GM15510 (cell line): ENCODE results near the gene PRM2.

Experiments used
- POLR2A ChIP-seq: IDR thresholded peaks from 3 replicates; pipeline ENCODE4 v1.6.1; 2011; ENCODE audit warnings: borderline replicate concordance; ENCODE audit not compliant: insufficient read length; ENCODE audit errors: extremely low read depth

PRM2 gene

GRCh38 chr16:11259655-11260595 is 16.4 kb downstream of the PRM2 start:
- TF ChIP-seq POLR2A = no peak

GRCh38 chr16:11258553-11259492 is 17.5 kb downstream of the PRM2 start:
- no peak for TF ChIP-seq POLR2A

- TF ChIP-seq POLR2A = no peak
Observed at GRCh38 chr16:11257131-11257938, 18.9 kb downstream of the PRM2 start.

GRCh38 chr16:11256661-11257130 is 19.6 kb downstream of the PRM2 start:
- TF ChIP-seq POLR2A = no peak

- peak; percentile 99 for TF ChIP-seq POLR2A
Observed at GRCh38 chr16:11255737-11256660, 20.3 kb downstream of the PRM2 start, which contains the start of gene SOCS1. Gene SOCS1 (minus strand): TSS chr16:11256204. CDS start chr16:11255478, 726 bp downstream.

- peak; percentile 43 for TF ChIP-seq POLR2A
Observed at GRCh38 chr16:11254913-11255736, 21.2 kb downstream of the PRM2 start.

GRCh38 chr16:11253995-11254912 is 22.0 kb downstream of the PRM2 start:
- TF ChIP-seq POLR2A = no peak

GRCh38 chr16:11253009-11253994 is 23.0 kb downstream of the PRM2 start:
- TF ChIP-seq POLR2A = no peak

- no peak for TF ChIP-seq POLR2A
Observed at GRCh38 chr16:11252482-11252931, 23.8 kb downstream of the PRM2 start.

- TF ChIP-seq POLR2A = peak; percentile 32
Observed at GRCh38 chr16:11251525-11252481, 24.5 kb downstream of the PRM2 start.
